ENCODE data around the gene OR5K4.

GRCh38 chr3:98326945-98327344, 26.7 kb upstream of the OR5K4 start:
- TF ChIP-seq, protein P1, sequence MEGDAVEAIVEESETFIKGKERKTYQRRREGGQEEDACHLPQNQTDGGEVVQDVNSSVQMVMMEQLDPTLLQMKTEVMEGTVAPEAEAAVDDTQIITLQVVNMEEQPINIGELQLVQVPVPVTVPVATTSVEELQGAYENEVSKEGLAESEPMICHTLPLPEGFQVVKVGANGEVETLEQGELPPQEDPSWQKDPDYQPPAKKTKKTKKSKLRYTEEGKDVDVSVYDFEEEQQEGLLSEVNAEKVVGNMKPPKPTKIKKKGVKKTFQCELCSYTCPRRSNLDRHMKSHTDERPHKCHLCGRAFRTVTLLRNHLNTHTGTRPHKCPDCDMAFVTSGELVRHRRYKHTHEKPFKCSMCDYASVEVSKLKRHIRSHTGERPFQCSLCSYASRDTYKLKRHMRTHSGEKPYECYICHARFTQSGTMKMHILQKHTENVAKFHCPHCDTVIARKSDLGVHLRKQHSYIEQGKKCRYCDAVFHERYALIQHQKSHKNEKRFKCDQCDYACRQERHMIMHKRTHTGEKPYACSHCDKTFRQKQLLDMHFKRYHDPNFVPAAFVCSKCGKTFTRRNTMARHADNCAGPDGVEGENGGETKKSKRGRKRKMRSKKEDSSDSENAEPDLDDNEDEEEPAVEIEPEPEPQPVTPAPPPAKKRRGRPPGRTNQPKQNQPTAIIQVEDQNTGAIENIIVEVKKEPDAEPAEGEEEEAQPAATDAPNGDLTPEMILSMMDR (IDR thresholded peaks at IDR 0.05): no peak
- TF ChIP-seq POLR2A (IDR thresholded peaks at IDR 0.05): no peak
- TF ChIP-seq EP300 (IDR thresholded peaks at IDR 0.05): no peak

Measured in ovary (tissue), 3 donors.